ENCODE measurements around the gene NRIP3.

GRCh38 chr11:9002920-9003572 lies 755 bp downstream of the NRIP3 start:
- TF ChIP-seq CTCF (optimal IDR thresholded peaks at IDR 0.05 in 1 of 3, IDR thresholded peaks at IDR 0.05 in 1 of 3, conservative IDR thresholded peaks at IDR 0.05 in 1 of 3; ENCODE audit: extremely low read depth in 1 of 3, insufficient read depth in 2 of 3, low read length in 3 of 3) = no peak
- no peak for TF ChIP-seq EZH2 (IDR thresholded peaks at IDR 0.05; ENCODE audit: low read length)
